Stomach (tissue), 4 donors: ENCODE data around the gene GOLGB1.
"Not testable (repeated sequence)": the region's sequence is repeated elsewhere in the genome, so short reads cannot be mapped to it uniquely, and the experiment has no call there.

Source experiments
- CTCF ChIP-seq, 7 experiments: fragments of 450-650 bp in 4 of 7; fragments of 200-600 bp in 3 of 7; sonication (generic) in 3 of 7; IDR thresholded peaks; one replicate each; pipeline ENCODE4 v1.5.1; 2016 to 2019; ENCODE audit warnings: antibody characterized with exemption in 7 of 7, control low read depth in 2 of 7, mild to moderate bottlenecking in 1 of 7
- POLR2A ChIP-seq, 4 donors: fragments of 450-650 bp; IDR thresholded peaks; one replicate each; pipeline ENCODE4 v1.6.1; 2016; ENCODE audit warnings: antibody characterized with exemption in 4 of 4, control low read depth in 2 of 4, mild to moderate bottlenecking in 1 of 4, moderate library complexity in 1 of 4

- not testable (repeated sequence) for TF ChIP-seq CTCF, POLR2A (IDR thresholded peaks at IDR 0.05)
Measured at GRCh38 chr3:121782784-121783183, 33.2 kb upstream of the GOLGB1 start.
